SK-N-MC (cell line): ENCODE results near the gene PLPP3.

ENCODE experiments used
- EZH2 ChIP-seq: fragments of 200-600 bp; sonication (generic); IDR thresholded peaks from one replicate; pipeline ENCODE4 v1.6.1; 2017; ENCODE audit warnings: antibody characterized with exemption
- POLR2AphosphoS5 ChIP-seq: IDR thresholded peaks from 2 replicates; pipeline ENCODE4 v1.6.1; 2012; ENCODE audit warnings: mild to moderate bottlenecking, low read depth, low read length, borderline replicate concordance

DNA sequence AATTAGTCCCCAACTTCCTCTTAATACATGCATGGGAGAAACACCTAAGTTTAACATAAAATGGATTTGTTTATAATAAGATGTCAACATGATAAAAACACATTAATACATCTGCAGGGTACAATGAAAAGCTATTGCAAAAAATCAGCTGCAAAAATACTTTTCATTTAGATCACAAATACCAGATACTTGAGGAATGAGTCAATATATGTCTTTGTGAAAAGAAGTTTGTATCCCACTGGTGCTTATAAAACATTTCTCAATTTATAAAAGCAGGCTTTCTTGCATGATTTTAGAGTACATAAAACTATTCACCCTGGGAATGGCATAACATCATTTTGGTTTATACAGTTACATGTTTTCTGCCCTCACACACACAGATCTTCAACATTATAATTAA lies 47.2 kb upstream of the PLPP3 start:
- TF ChIP-seq EZH2 = no peak
- TF ChIP-seq POLR2AphosphoS5 = no peak
